GM21737 (cell line): ENCODE results near the gene ZFR2.
"Not testable (repeated sequence)": the region's sequence is repeated elsewhere in the genome, so short reads cannot be mapped to it uniquely, and the experiment has no call there.

Source experiments
- ATAC-seq: cut with Tn5 transposase; IDR thresholded peaks from one replicate; pipeline ENCODE4 v1.9.1; 2021; ENCODE audit warnings: mild to moderate bottlenecking, moderate library complexity; ENCODE audit not compliant: unreplicated experiment

Gene ZFR2

DNA sequence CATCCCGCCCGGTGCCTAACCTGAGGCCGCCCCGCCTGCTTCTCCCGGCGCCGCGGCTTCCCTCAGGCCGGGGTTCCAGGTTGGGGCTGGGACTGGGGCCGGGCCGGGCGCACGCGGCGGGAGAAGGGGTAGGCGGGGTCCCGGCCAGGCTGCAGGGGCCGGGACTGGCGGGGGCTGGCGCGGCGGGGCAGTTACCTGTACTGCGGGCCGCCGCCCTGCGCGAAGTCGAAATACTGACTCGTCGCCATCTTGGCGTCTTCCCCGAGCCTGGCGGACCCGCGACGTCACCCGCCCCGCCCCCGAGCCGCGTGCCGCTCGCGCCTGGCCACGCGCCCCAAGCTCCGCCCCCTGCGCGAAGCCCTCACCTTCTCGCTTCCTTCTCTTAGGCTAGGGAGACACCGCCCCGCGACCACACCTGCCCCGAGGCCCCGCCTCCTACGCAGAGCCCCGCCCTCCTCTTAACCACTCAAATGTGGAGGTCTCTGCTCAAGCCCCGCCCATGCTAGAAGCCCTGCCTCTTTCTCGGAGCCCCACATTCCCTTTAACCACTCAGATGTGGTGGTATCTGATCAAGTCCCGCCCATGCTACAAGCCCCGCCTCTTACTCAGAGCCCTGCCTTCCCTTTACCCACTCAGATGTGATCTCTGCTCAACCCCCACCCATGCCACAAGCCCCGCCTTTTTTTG, at the start of gene ZFR2:
Gene ZFR2 (minus strand): TSS at position 269 of the 687 bp plus-strand sequence. CDS start 21 bp downstream, at position 248.
- ATAC-seq: no peak

DNA sequence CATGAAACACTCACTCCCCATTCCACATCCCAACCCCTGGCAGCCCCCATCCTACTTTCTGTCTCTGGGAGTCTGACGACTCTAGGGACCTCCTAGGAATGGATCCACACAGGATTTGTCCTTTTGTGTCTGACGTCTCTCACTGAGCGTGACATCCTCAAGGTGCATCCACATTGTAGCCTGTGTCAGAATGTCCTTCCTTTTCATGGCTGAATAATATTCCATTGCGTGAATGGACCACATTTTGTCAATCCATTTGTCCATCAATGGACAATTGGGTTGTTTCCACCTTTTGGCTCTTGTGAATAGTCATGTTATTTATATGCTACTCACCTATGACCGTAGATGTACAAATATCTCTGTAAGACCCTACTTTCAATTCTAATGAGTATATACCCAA, 47.2 kb upstream of the ZFR2 start:
- no peak for ATAC-seq

DNA sequence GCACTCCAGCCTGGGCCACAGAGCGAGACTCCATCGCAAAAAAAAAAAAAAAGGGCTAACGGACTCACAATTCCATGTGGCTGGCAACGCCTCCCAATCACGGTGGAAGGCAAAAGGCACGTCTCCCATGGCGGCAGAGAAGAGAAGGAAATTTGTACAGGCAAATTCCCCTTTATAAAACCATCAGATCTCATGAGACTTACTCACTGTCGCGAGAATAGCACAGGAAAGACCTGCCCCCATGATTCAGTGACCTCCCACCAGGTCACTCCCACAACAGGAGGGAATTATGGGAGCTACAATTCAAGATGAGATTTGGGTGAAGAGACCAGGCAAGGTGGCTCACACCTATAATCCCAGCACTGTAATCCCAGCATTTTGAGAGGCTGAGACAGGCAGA, 45.4 kb upstream of the ZFR2 start:
- no peak for ATAC-seq

DNA sequence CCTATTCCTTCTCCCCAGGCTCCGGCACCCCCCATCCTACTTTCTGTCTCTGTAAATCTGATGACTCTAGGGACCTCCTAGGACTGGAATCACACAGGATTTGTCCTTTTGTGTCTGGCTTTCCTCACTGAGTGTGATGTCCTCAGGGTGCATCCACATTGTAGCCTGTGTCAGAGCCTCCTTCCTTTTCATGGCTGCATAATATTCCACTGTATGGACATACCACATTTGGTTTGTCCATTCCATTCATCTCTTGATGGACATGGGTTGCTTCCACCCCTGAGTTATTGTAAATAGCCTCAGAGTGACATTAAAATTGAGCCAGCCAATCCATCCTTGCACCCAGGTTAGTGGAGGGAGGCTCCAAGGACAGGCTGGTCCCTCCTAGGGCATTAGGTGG, 41.3 kb upstream of the ZFR2 start:
- no peak for ATAC-seq

DNA sequence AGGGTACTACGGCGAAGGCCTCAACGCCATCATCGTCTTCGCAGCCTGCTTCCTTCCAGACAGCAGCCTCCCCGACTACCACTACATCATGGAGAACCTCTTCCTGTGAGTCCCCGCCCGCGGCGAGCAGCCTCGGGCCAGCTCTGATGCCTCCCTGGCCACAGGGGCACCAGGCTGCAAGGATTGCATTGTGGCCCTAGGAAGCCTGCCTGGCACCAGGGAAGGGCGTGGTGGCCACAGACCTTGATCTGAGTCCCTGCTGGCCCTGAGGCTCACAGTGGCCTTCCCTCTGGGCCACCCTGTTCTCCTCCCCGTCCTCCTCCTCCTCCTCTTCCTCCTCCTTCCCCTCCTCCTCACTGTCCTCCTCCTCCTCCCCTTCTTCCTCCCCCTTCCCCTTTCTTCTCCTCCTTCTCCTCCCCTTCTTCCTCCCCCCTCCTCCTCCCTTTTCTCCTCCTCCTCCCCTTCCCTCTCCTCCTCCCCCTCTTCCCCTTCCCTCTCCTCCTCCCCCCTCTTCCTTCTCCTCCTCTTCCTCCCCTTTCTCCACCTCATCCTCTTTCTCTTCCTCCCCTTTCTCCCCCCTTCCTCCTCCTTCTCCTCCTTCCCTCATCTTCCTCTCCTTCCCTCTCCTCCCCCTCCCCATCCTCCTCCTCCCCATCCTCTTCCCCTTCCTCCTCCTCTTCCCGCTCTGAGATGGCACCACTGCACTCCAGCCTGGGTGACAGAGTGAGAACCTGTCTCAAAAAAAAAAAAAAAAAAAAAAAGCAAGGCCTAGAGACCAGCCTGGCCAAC, 39.6 kb upstream of the ZFR2 start:
- ATAC-seq: no peak

DNA sequence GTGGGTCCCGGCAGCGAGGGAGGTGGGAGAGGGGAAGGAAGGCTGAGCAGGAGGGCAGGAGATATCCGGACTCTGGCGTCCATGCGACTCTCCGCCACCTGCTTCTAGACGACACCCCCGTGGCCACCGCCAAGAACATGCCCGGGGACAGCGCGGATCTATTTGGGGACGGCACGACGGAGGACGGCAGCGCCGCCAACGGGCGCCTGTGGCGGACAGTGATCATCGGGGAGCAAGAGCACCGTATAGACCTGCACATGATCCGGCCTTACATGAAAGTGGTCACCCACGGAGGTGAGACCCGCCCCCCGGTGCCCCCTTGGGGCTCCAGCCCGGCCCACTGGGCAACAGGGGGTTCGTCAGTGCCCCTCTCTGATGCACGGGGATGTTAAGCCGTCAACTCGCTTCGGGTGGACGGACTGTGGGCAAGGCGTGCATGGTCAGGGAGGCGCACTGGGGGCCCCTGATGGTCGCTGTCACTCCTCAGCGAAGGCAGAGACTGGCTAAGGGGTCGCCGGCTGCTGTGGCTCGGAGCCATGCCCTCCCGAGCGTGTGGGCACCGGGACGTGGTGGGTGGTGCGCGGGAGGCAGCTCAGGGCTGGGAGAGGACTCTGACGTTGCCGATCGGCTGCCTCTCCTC, 38.9 kb upstream of the ZFR2 start:
- ATAC-seq: no peak

DNA sequence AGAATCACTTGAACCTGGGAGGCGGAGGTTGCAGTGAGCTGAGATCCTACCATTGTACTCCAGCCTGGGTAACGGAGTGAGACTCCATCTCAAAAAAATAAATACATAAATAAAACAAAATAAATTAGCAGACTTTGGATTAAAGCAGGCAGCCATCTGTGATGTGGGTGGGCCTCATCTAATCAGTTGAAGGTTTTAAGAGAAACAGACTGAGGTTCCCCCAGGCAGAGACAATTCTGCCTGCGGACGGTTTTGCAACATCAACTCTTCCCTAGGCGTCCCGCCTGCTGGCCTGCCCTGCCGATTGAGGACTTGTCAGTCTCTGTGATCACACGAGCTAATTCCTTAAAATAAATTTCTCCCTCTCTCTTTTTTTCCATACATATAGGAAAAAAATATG, 35.4 kb upstream of the ZFR2 start:
- no peak for ATAC-seq

DNA sequence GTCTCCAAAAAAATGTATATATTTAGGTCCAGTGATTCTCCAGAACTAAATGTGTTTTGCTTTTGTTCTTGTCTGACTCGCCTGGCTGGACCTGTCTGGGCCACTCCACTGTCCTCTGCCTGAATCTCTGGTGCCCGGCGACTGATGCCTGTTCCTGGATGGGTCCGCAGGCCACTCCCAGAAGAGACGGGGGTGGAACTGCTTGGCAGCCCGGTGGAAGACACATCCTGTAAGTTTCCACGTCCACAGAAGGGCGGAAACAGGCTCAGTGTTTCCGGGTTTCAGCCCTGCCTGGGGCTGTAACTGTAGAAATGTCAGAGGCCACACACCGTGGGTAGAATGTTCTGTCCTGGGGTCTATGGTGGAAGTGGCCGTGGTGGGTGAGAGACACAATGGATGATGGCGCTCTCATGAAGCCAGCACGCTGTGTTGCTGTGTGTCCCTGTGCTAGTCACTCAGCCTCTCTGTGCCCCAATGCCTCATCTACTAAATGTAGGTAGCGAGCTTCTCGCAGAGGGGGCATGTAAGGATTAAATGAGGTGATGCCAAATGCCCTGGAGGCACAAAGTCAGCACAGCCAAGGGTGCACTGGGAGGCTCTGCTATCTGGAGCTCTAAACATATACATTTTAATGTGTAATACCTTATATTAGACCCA, 33.6 kb upstream of the ZFR2 start:
- no peak for ATAC-seq

DNA sequence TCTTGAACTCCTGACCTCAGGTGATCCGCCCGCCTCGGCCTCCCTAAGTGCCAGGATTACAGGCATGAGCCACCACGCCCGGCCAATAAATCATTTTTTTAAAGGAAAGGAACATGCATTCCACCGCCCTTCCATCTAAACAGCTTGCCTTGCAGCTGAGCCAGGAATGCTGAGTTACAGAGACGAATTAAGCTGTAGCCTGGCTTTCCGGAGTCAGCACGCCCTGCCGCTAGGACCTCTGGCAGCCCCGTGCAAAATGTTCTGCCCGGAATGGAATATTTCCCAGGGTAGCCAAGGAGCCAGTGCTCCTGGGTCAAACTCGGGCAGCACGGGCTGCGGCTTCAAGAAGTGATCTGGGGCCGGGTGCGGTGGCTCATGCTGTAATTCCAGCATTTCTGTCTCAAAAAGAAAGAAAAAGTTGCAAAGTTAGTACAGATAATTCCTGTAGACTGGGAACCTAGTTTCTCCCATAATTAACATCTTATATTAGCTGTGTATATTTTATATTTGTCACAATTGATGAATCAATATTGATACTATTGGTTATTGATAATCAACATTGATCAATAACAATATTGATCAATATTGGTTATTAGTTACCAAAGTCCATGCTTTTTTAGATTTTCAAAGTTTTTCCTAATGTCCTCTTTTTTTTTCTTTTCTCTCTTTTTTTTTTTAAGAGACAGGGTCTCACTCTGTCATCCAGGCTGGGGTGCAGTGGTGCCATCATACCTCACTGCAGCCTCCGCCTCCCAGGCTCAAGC, 30.9 kb upstream of the ZFR2 start:
- no peak for ATAC-seq

DNA sequence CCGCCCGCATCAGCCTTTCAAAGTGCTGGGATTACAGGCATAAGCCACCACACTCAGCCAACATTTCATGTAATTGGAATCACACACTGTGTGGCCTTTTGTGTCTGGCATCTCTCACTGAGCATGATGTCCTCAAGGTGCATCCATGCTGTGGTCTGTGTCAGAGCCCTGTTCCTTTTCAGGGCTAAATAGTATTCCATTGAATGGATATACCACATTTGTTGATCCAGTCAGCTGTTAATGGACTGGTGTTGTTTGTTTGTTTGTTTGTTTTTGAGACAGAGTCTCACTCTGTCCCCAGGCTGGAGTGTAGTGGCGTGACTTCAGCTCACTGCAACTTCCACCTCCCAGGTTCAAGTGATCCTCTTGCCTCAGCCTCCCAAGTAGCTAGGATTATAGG, 29.6 kb upstream of the ZFR2 start:
- no peak for ATAC-seq

DNA sequence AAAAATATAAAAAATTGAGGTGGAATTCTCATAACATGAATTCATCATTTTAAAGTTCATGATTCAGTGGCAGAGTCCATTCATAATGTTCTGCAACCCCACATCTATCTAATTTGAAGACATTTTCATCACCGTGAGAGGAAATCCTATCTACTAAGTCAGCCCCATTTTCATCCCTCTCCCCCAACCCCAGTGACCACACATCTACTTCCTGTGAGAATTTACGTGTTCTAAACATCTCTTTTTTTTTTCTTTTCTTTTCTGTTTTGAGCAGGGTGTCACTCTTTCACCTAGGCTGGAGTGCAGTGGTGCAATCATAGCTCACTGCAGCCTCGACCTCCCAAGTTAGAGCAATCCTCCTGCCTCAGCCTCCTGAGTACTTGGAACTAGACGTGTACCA, 29.1 kb upstream of the ZFR2 start:
- no peak for ATAC-seq

DNA sequence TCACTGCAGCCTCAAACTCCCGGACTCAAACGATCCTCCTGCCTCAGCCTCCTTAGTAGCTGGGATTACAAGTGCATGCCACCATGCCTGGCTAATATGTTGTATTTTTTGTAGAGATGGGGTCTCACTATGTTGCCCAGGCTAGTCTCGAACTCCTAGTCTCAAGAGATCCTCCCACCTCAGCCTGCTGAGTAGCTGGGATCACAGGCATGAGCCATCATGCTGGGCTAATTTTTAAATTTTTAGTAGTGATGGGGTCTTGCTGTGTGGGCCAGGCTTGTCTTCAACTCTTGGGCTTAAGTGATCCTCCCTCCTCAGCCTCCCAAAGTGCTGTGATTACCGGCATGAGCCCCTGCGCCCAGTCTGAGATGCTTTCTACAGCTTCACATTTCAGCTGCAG, 26.9 kb upstream of the ZFR2 start:
- no peak for ATAC-seq

DNA sequence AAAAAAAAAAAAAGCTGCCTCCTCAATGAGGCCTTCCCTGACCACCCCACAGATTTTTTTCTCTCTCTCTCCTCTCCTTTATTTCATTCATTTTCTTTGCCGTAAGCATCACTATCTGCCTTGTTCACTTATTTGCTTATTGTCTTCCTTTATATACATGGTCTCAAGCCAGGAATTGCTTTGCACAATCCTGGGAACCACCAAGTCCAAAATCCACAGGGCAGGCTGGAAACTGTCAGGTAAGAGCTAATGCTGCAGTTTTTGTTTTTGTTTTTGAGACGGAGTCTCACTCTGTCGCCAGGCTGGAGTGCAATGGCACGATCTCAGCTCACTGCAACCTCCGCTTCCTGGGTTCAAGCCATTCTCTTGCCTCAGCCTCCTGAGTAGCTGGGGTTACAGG, 26.1 kb upstream of the ZFR2 start:
- ATAC-seq: not testable (repeated sequence)

DNA sequence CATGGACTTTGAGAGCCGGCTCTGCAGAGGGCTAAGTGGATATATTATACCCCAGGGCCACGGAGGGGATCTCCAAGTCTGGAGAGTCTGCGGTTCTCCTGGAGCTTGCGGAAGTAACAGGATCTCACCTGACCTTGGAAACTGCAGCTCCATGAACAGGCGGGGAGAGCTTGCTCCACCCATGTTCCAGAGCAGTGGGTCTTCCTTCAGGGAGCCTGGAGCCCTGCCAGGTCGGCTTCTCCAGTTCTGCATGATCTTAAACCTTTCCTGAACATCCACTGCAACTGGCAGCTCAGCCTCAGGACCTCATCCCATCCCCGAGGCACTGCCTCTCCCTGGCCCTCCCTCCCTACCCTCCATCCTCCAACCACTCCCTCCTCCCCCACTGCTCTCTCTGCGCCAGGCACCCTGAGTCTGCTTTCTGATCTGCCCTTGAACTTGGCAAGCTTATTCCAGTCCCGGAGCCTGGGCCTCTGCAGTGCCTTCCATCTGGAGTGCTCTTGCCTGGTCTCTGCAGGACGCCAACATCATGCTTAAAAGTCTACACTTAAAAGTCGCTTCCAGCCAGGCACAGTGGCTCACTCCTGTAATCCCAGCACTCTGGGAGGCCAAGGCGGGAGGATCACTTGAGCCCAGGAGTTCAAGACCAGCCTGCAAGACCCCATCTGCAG, 24.8 kb upstream of the ZFR2 start:
- ATAC-seq: no peak

DNA sequence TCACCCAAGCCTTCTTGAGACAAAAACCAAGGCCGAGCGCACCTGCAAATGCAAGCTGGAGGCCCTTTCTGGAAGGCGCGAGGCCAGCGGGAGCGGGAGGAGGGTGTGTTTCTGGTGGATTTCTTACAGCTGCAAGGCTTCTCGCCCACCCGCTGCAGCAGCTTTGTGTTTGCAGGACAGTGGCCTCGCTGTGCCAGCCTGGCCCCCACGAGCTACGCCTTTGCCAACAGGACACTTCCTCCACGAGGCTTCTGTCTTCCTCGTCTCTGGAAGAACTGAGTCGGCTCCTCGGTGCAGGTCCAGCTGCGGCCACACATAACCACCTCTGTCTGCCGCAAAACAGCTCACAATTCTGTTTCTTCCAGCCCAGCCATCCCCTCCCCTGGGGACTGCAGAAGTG, 21.8 kb upstream of the ZFR2 start:
- no peak for ATAC-seq

DNA sequence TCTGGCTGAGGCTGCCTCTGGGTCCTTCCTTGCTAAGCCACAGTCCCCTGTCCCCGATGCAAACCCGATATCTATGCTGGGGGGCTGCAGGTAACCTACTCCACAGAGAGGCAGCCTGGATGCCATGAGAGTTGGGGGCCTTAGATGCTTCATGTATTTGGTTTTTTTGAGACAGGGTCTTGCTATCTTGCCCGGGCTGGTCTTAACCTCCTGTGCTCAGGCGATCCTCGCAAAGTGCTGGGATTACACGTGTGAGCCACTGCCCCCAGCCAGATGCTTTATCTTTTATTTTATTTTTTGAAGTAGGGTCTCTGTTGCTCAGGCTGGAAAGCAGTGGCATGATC, 13.2 kb upstream of the ZFR2 start:
- no peak for ATAC-seq

DNA sequence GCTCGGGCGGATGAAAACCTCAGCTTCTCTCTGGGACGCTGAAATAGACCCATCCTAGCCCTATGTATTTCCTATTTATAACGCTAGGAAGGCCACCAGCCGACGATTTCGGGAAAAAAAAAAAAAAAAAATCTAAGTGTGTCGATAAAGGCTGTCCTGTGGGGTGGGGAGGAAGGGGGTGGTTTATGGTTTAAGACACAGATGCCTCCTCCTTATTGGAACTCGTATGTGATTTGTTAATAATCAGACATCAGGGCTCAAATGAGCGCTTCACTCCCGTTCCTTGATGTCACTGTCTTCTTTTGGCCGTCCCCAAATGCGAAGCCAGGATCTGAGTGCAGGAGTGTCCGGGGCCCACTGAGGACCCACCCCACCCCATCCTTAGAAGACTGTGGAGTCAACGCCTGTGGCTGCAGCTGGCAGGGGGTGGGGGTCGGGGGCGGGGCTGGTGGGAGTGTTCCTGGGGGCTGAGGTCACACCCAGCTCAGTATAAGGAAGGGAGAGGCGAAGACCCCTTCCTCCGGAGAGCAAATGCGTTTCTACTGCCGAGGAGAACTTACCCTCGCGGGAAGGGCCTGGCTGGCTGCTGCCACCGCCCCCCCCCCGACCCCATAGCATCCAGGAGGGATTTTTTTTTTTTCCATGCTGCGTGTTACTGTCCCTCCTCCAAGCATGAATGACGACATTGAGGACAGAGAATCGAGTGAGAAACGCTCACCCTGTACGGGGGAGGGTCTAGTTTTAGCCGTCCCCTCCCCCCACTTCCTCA, 12.6 kb upstream of the ZFR2 start:
- no peak for ATAC-seq

DNA sequence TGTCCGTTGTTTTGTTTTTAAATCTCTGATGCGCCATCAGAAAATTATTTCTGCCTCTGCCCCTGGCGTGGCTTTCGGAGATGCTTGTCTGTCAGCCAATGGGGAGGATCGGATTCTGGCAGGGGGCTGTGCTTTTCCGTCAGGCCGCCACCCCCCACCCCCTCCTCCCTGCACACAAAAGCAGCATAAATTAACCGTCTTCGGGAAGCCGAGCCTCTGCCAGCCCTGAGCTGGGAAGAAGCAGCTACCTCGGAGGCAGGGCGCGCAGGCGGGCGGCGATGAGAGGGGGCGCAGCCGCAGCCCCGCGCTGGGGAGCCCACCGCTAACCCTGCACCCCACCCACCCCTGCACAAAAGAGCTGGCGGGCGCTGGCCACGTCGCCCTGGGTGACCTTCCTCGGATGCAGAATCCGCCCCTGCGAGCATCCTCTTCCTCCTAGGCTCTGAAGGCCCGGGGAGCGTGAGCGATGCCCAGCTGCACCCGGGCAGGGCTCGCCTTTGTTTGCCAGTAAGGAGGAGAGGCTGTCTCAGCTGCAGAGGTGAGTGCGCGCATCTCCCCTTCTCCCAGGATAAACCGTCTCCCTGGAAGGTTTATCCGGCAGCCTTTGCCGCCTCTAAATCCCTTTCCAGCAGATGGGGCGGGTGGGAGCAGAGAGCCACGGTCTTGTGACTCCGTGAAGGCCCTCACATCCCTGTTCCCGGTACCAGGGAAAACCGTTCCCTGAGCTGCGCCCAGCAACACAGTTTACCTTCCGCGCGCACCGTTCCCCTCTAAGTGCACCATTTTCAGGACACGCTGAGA, 11.8 kb upstream of the ZFR2 start, which contains the start of gene ATCAY:
Gene ATCAY (plus strand): TSS at position 215 of the 801 bp plus-strand sequence. CDS start 5,083 bp downstream, outside the sequence.
- no peak for ATAC-seq

DNA sequence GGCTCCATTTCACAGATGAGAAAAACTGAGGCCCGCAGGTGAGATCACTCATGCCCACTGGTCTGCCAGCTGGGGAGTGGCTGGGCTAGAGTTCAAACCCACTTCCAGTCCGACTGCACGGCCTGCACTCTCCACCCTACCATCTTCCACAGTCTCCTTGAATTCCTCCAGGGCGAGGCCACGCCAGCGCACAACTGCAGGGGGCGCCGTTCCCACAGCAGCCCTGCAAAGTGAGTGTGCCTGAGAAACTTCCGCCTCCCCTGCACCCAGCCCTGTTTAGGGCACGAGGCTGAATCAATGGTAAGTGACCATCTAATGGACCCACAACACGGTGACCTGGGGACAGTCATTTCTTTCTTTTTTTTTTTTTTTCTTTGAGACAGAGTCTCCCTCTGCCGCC, 10.8 kb upstream of the ZFR2 start:
- no peak for ATAC-seq
